KOPT-K1 (cell line): Measurements from ENCODE around the gene AGAP3.

ENCODE experiments used
- H3K27ac ChIP-seq: fragments of 200-600 bp; sonication (generic); 2 replicates; pipeline ENCODE4 v1.5.1; 2016; ENCODE audit warnings: antibody characterized with exemption, mild to moderate bottlenecking, low read depth, low read length; ENCODE audit not compliant: poor library complexity, severe bottlenecking
- H3K36me3 ChIP-seq: fragments of 200-600 bp; sonication (generic); 2 replicates; pipeline ENCODE4 v1.5.1; 2017; ENCODE audit warnings: antibody characterized with exemption, mild to moderate bottlenecking, low read length, moderate library complexity; ENCODE audit not compliant: insufficient read depth
- H3K9me3 ChIP-seq: fragments of 200-600 bp; sonication (generic); 2 replicates; pipeline ENCODE4 v1.5.1; 2017; ENCODE audit warnings: antibody characterized with exemption, low read length, mild to moderate bottlenecking; ENCODE audit not compliant: insufficient read depth, poor library complexity, severe bottlenecking

Gene AGAP3

DNA sequence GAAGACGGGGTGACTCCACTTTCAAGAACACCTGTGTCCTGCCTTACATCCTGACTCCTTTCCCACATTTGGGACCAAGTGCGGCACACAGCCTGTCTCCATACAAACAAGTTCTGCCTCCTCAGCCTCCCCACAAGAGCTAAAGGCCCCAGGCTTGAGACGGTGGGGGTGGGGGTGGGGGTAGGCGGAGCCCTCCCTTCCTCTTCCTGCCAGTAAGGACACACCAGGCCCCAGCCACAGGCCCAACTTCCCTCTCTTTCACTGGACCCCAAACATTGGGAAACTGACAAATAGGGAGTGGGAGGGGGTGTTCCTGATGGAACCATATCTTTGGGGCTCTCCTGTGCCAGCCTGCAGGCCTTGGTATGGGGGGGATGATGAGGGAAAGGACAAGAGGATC, 33.2 kb upstream of the AGAP3 start:
- no peaks in the 10 kb centered on the region for H3K9me3 ChIP-seq
- H3K27ac ChIP-seq: no peak overlapping the region
- H3K36me3 ChIP-seq: no peaks in the 10 kb centered on the region

DNA sequence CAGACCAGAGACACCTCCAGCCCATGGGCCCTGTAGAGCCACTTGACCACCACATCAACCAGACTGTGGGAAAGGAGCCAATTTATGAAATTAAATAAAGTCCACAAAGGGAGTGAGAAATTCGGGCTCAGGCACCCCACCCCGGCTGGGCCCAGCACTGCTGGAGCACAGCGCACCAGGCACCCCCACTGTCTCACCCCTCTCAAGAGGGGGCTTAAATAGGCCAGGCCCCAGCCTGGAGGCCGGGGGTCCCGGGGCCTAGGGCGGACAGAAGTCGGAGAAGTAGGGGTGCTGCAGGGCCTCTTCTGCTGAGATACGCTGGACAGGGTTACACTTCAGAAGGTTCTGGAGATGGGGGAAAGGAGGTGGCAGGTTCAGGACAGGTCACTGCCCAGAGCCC, 32.5 kb upstream of the AGAP3 start:
- Histone ChIP-seq H3K27ac (no peak overlapping the region), H3K9me3 (no peaks in the 10 kb centered on the region), H3K36me3 (no peaks in the 10 kb centered on the region)

DNA sequence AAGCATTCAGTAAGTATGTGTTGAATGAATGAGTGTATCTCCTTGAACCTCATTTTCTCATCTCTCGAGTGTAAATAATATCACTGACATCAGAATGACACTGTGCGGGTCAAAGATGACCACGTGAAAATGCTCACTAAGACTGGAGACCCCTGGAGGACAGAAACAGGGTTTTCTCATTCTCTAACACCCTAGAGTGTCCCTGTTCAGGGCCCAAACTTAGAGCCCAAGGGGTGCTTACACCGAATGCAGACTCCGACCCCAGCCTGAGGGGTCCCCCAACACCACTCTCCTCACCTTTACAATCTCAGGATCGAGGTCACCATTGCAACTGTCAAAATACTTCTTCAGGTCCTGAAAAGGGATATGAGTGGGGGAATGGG, 30.0 kb upstream of the AGAP3 start:
- Histone ChIP-seq H3K9me3 (no peaks in the 10 kb centered on the region), H3K27ac (no peak overlapping the region), H3K36me3 (no peaks in the 10 kb centered on the region)

DNA sequence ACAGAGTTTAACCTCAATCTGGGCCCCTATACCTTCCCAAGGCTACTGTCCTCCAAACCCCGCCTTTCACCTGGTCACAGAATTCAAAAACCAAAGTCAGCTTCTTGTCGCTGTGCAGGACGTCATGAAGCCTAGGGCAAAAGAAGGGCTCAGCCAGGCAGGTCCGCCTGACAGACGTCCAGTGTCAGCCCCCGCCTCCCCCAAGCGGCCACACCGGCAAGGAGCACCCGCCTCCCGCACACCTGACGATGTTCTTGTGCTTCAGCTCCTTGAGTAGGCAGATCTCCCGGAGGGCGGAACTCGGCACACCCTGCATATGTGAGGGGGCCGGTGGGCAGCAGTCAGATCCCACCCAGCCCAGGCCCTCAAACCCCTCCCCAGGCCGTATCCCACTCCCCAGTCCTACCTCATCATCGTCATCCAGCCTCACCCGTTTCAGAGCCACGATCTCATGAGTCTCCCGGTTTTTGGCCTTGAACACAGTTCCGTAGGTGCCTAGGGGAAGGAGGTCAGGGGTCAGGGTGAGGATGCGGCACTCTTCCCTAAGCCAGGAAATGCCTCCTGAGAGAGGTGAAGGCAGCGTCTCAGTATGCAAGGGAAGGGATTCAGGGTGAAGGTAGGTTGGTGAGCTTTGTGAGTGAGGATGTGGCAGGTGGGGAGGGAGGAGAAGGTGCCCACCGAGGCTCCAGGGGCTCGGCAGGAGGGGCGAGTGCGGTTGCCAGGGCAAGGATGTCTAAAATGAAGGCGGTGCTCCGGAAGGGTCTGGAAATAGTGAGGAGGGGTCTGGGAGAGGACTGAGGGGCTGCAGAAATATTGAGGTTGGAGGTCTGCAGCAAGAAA, 29.4 kb upstream of the AGAP3 start:
- H3K36me3 ChIP-seq: no peaks in the 10 kb centered on the region
- no peaks in the 10 kb centered on the region for H3K9me3 ChIP-seq
- peak overlapping the region; percentile 67 for H3K27ac ChIP-seq

DNA sequence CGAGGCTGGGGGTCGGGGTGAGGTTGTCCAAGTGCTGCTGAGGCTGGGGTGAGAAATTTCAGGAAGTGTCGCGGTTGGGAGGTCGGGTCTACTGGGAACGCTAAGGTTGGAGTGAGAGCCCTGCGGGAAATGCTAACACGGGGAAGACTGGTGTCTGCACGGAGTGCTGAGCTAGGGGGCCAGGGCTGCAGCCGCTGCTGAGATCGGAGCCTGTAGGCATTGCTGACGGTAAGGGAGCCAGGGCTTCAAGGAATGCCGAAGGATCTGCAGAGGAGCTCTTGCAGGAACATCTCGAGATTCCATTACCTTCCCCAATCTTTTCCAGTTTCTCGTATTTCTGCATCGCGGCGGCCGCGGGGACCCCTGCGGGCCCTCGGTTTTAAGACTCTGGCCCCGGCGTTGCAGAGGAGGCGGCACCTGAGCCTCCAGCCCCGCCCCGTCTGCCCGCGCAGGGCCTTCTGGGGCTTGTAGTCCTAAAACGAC, 28.7 kb upstream of the AGAP3 start, which contains the start of gene CDK5:
Gene CDK5 (minus strand): TSS at position 392 of the 483 bp plus-strand sequence. CDS start 49 bp downstream, at position 343.
- H3K36me3 ChIP-seq: no peaks in the 10 kb centered on the region
- H3K27ac ChIP-seq: peak within 1 kb of the TSS; percentile 67
- H3K9me3 ChIP-seq: no peaks in the 10 kb centered on the region

DNA sequence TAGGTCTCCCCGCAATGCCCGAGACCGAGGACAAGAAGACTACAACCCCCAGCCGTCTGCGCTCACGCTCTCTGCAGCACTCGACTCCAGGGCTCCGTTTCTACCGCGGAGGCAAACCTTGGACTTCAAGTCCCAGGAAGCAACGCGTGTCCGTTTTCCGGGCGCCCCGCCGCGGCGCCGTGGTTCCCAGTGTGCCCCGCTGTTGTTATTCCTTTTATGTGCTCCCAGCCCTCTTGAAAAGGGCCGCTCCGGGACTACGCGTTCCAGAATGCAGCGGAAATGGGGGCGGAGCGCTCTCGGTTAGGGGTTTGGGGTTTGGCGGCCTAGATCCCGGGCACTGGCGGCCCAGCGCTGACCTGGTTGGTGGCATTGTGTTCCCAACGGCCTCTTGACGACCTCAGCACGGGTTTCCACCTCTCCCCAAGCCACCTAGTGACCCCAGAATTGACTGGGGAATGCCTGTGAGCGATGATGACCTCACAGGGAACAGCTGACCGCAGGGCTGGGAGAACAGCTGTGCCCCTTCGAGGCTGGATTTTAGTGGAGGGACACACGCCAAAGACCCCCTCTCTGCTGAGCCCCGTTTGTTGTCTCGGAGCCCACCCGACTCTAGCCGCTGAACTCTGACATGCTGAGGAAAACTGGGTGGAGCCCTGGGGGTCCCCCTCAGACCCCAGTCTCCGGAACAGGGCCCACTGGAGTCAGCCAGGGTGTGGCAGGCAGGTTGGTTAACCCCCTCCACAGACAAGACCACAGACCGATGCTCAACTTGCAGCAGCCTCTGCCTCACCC, 28.1 kb upstream of the AGAP3 start:
- Histone ChIP-seq H3K9me3 (no peaks in the 10 kb centered on the region), H3K36me3 (peaks cover under 1% of the 10 kb centered on the region; the same call in 1 of the 2 replicates), H3K27ac (peak overlapping the region; percentile 67)

DNA sequence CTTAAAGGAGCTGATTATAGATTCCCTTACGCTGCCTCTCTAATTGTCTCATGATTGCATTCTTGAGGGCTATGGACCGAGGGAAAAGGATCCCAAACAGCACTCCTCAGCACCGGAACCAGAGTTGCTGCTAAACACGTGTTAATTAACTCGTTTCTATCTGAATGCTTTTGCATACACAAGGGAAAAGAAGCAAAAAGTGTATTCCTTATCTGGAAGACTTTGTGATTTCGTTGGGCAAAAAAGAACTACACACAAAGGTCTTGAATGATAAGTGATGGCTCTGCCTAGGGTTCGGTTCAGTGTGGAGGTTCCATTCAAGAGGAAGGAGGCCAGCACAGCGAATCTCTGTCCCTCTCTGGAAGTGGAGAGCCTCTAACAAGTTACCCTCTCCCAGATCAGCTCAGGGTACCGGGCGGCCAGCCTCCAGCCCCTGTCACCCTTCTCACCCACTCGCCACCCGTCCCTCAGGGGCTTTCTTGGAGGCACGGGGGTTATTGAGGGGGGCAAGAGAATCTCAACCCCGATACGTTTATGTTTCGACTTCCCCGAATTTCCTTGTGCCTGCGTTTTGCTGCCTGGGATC, 27.4 kb upstream of the AGAP3 start:
- Histone ChIP-seq H3K27ac (peak overlapping the region; percentile 67), H3K36me3 (peaks cover 5% of the 10 kb centered on the region; the same call in 1 of the 2 replicates)

DNA sequence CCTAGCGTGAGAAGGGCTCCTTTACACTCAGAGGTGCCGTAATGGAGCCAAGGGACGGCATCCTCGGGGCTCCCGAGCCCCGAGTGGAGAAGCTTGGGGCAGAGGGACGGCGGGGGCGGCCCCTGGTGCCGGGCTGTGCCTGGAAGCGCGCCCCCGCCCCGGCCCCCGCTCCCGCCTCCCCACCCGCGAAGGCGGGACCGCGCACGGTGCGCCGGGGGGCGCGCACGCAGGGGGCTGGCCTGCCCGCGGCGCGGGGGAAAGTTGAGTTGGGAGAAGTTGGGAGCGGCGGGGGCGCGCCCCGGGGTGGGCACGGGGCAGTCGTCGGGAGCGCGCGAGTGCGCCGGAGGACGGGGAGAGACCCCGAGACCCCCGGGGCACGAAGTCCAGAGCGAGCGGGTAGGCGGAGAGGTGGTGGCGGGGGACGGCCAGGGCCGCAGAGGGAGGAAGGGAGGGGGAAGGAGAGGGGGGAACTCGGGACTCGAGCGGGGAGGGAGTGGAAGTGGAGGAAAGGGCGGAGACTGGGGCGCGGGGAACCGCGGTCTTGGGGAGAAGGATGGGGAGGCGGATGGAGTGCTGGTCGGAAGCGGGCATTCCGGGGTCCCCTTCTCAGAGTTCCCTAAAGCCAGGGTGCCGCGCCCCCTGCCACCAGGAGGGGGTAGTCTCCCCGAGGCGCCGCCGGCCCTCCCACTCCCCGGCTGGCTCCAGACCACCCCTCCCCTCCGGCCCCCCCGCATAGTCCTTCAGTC, 26.7 kb upstream of the AGAP3 start, which contains the start of gene SLC4A2:
Gene SLC4A2 (plus strand): TSS at position 223 of the 746 bp plus-strand sequence. CDS start 2,399 bp downstream, outside the sequence.
- no peaks in the 10 kb centered on the region for H3K9me3 ChIP-seq
- peaks cover 11% of the 10 kb centered on the region for H3K36me3 ChIP-seq
- peak within 1 kb of the TSS; percentile 67 for H3K27ac ChIP-seq

More for the DNA sequence above, 27.4 kb upstream of the AGAP3 start:
- H3K9me3 ChIP-seq: no peaks in the 10 kb centered on the region

DNA sequence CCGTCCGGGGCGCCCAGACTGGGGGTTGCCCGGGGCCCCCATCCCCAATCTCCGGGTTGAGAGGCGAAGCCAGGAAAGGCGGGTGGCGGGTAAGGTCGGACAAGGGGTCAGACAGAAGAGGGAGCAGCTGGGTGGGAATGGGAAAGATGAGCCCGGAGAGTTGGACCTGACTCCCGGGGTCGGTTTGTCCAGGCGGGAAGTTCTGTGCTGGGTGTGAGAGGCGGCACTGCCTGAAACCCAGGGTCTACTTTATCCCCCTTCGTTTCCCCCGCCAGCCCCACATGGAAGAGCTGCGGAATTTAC, 26.2 kb upstream of the AGAP3 start:
- H3K36me3 ChIP-seq: peaks cover 16% of the 10 kb centered on the region
- no peaks in the 10 kb centered on the region for H3K9me3 ChIP-seq
- H3K27ac ChIP-seq: peak overlapping the region; percentile 67

DNA sequence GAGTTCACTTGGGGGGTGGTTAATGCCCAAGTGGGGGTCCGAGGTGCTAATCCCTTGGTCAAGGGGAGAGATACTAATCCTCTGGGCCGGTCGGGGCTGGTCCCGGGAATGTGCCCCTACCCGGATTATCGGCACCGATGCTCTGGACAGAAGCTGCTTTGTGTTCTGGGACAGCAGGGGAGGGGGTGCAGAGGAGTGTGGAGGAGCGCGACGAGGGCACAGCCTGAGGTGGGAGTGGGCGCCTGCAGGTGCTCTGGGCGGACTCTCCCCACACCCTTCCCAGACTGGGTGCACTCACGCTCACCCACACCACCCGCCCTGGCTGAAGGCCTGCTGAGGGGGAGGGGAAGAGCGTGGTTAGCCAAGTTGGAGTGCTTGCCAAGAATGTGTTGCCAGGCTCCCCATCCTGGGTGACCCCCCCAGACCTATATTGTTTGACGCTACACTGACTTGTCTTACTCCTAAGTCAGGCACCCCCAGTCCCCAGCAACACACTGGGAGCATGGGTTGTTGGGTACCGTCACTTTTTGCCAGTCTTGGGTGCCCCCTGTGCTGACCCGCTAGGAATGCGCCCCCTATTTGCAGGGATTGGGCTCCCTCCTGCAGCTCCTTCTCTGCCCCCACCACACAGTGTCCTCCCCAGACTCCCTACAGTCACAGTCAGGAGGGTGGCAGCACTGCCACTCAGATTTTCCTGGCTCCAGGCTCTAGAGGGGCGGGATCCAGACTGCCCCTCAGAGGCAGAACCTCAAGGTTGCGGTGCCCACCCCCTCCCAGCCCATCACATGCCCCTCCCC, 25.7 kb upstream of the AGAP3 start:
- H3K9me3 ChIP-seq: no peaks in the 10 kb centered on the region
- peak overlapping the region; percentile 67 for H3K27ac ChIP-seq
- H3K36me3 ChIP-seq: peaks cover 21% of the 10 kb centered on the region

DNA sequence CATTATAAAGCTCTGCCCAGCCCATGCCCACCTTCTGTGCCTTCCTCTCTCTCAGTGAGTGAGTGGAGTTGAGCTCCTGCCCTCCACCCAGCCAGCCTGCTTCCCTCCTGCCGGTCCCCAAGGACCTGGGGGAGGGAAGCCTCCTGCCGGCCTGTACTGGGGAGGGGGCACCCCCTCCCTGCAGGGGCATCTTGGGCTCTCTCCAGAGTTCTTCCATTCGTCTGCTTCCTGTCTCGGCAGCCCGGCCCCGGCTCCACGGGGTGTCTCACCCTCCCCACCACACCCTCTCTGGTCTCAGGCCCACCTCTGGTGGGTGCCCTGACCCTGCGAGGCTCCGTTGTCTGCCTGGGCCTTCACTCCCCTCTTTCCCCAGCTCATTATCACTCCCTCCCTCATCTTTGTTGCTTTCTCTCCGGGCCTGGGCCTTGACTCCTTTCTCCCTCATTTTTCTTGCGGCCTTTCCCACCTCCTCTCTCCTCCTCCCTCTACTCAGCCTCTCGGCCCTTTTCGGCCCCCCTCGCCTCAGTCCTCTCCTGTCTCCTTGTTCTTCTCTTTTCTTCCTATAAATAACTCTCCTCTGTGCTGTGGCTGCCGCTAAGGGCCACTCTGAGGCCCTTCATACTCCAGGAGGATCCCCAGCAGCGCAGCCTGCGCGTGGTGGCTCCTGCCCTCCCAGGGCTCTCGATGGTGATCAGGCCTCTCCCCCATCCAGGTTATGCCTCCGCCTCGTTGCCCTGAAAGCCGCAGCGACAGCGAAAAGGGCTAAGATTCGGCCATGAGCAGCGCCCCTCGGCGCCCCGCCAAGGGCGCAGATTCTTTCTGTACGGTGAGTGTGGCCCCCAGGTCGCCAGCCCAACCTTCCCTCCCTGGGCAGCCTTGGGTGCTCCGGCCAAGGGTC, 24.8 kb upstream of the AGAP3 start:
- peaks cover 30% of the 10 kb centered on the region for H3K36me3 ChIP-seq
- H3K27ac ChIP-seq: no peak overlapping the region
- no peaks in the 10 kb centered on the region for H3K9me3 ChIP-seq

DNA sequence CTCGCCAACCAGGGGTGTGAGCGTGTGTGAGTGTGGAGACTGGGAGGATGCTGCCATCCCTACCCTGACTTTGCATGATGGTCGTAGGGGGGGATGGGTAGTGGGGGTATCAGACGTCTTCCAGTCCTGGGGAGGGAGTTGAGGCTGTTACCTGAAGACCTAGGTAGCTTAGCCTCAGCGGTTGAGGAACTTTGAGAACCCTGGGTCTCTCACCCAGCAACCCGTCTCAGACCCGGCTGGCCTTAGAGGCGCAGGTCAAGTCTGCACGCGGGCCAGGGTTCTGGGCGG, 24.2 kb upstream of the AGAP3 start:
- Histone ChIP-seq H3K9me3 (no peaks in the 10 kb centered on the region), H3K36me3 (peaks cover 36% of the 10 kb centered on the region), H3K27ac (no peak overlapping the region)

DNA sequence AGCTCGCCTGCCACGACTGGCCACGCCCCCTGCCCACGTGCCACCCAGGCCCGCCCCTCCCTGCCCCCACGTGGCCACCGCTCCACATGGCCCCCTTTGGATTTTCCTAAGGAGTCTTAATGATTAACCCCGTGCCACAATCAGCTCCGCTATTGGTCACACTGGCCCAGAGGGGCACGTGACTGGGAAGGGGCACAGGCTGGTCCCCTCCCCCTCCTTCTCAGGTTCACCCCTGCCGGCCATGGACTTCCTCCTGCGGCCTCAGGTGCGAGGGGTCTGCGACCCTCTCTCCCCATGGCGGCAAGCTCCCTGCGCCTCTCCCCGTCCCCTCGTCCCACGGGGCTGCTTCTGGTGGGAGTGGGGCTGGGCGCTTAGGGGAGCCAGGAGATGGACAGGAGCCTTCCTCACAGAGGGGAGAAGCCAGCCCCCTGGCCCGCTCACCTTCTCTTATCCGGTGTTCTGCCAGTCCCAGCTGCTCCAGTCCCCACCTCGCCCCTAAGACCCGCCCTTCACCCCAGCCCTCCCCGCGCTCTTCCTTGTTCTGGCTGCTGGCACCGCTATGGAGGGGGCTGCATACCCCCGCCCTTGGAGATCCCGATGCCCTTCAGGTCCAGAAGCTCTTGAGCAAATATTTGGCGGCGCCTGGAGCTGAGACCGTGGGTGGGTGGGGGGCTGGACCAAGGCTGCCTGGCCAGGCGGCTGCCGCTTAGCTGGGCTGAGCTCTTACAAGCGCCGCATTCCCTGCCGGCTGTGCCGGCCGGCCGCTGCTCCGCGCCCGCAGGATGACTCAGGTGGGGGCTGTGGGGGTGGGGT, 23.7 kb upstream of the AGAP3 start:
- no peaks in the 10 kb centered on the region for H3K9me3 ChIP-seq
- no peak overlapping the region for H3K27ac ChIP-seq
- peaks cover 41% of the 10 kb centered on the region for H3K36me3 ChIP-seq
